PFSK-1 (cell line): ENCODE data around the gene PAPSS2.

Experiments used
- POLR2AphosphoS5 ChIP-seq: IDR thresholded peaks from 2 replicates; pipeline ENCODE4 v1.6.1; 2012; ENCODE audit warnings: low read depth, mild to moderate bottlenecking, control low read depth, low read length, moderate library complexity
- SIN3A ChIP-seq: IDR thresholded peaks from 2 replicates; pipeline ENCODE4 v1.6.1; 2012; ENCODE audit warnings: mild to moderate bottlenecking, low read length, moderate library complexity, borderline replicate concordance; ENCODE audit not compliant: insufficient read depth
- TAF1 ChIP-seq: IDR thresholded peaks from 2 replicates; pipeline ENCODE4 v1.6.1; 2012; ENCODE audit warnings: low read length, control low read depth, borderline replicate concordance; ENCODE audit not compliant: insufficient read depth
- TF ChIP-seq, protein P1 (sequence below), 2 experiments: IDR thresholded peaks; 2 replicates each; pipeline versions ENCODE4 v1.6.1 to v1.8.0; 2011 to 2012; ENCODE audit warnings: low read depth in 2 of 2, low read length in 2 of 2, control low read depth in 1 of 2, inconsistent platforms in 1 of 2, mild to moderate bottlenecking in 1 of 2, moderate library complexity in 1 of 2; ENCODE audit not compliant: insufficient read depth in 1 of 2

DNA sequence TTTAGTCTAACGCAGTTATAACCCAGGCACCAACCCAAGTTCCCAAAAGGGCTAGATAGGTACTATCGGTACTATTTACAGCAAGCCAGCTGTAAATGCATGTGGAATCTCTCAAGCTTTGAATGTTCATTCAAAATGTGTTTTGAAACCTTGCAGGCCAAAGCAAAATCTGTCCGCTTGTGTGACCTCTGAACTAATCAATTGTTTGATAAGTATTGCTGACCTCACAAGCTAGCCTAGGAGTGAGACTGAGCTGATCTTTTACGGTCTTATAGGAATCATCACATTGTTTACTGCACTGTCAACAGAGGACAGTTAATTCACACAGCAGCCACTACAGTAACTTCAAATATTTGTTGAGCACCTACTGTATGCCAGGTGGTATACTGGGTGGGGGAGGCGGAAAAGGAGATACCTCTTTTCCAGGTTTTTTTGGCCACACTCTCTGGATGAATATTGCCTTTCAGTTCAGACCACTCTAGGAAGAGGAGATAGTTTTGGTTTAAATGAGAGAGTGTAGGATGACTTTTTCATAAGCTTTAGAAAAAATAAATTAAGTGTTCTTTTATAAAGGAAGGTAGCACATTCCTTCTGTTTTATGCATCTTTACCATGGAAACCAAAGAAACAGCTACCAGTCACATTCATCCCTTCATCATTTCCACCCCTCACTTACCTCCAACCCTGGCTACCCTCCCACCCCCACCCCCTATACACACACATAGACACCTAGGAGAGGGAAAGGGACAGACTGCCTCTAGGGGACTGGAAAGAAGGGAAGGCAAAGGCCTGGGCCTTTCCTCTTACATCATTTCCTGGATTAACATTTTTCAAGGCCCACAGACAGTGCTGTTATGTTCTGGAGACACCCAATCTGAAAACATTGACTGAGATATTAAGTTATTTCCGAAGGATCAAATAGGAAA is 2.4 kb downstream of the PAPSS2 start:
- TF ChIP-seq, protein P1, sequence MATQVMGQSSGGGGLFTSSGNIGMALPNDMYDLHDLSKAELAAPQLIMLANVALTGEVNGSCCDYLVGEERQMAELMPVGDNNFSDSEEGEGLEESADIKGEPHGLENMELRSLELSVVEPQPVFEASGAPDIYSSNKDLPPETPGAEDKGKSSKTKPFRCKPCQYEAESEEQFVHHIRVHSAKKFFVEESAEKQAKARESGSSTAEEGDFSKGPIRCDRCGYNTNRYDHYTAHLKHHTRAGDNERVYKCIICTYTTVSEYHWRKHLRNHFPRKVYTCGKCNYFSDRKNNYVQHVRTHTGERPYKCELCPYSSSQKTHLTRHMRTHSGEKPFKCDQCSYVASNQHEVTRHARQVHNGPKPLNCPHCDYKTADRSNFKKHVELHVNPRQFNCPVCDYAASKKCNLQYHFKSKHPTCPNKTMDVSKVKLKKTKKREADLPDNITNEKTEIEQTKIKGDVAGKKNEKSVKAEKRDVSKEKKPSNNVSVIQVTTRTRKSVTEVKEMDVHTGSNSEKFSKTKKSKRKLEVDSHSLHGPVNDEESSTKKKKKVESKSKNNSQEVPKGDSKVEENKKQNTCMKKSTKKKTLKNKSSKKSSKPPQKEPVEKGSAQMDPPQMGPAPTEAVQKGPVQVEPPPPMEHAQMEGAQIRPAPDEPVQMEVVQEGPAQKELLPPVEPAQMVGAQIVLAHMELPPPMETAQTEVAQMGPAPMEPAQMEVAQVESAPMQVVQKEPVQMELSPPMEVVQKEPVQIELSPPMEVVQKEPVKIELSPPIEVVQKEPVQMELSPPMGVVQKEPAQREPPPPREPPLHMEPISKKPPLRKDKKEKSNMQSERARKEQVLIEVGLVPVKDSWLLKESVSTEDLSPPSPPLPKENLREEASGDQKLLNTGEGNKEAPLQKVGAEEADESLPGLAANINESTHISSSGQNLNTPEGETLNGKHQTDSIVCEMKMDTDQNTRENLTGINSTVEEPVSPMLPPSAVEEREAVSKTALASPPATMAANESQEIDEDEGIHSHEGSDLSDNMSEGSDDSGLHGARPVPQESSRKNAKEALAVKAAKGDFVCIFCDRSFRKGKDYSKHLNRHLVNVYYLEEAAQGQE (IDR thresholded peaks at IDR 0.05; ENCODE audit: insufficient read depth in 1 of 2, low read depth in 2 of 2, low read length in 2 of 2) = no peak
- TF ChIP-seq SIN3A (no peak), POLR2AphosphoS5 (no peak), TAF1 (0 out of 2 replicates have a peak, but pooled peaks have one; percentile 36)
